ENCODE data around the gene GRAMD2B.
A peak's percentile ranks its signal among the peaks of the same experiment; 100 is the strongest.
"Not testable (repeated sequence)": the region's sequence is repeated elsewhere in the genome, so short reads cannot be mapped to it uniquely, and the experiment has no call there.

GRAMD2B gene

DNA sequence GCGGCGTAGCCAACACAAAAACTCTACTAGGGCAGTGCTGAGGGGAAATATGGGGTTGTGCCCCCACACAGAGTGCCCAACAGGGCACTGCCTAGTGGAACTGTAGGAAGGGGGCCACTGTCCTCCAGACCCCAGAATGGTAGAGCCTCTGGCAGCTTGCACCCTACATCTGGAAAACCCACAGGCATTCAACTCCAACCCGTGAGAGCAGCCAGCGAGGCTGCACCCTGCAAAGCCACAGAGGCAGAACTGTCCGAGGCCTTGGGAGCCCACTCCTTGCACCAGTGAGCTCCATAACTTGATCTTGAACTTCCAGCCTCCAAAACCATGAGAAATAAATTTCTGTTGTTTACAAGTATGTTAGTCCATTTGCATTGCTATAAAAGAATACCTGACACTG lies 27.7 kb downstream of the GRAMD2B start:
- DNase-seq, result no peak

- no peak for DNase-seq
Observed at GRCh38 chr5:126452477-126452876, 29.3 kb downstream of the GRAMD2B start.

- DNase-seq, result no peak
Observed at GRCh38 chr5:126454081-126454480, 30.9 kb downstream of the GRAMD2B start.

DNA sequence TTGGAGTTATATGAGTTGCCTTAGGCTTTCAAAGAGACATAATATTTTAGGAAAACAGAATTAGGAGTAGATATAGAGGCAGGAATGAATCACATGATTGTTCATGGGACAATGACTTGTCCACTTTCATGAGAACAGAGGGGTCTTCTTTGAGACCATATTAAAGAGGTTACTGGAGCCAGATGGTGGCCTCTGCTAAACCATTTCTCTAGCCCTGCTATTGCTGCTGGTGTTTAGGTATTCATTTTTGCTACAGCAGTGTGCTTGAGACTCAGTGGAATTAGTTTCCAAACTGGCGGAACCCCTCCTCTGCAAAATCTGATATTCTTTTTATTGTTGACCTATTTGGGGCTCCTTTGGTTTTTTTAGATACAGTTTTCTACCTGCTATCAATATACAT lies 31.3 kb downstream of the GRAMD2B start:
- DNase-seq, result no peak

GRCh38 chr5:126455264-126455663 lies 32.1 kb downstream of the GRAMD2B start:
- no peak for DNase-seq

DNA sequence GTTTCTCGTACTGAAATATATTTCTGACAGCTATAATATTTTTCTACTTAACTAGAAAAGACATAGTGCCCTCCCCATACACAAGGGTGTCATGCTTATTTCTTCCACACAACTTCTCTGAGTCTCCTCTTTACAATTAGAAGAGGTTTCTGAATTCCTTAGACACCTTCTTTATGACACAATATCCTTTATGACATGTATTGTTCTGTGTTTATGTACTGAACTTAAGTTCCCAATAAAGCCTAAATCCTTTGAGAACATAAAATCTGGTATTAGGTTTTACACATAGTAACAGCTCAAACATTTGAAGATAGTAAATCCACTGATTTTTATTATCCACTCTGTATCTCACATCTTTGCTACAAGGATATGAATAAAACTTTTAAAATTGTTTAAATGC lies 32.5 kb downstream of the GRAMD2B start:
- DNase-seq, result no peak

GRCh38 chr5:126456217-126456820 lies 33.1 kb downstream of the GRAMD2B start:
- no peak for DNase-seq

GRCh38 chr5:126460459-126460858 lies 37.2 kb downstream of the GRAMD2B start:
- DNase-seq, result no peak

- DNase-seq, result no peak
Observed at GRCh38 chr5:126460977-126461376, 37.8 kb downstream of the GRAMD2B start.

GRCh38 chr5:126461838-126462237 lies 38.6 kb downstream of the GRAMD2B start:
- no peak for DNase-seq

DNA sequence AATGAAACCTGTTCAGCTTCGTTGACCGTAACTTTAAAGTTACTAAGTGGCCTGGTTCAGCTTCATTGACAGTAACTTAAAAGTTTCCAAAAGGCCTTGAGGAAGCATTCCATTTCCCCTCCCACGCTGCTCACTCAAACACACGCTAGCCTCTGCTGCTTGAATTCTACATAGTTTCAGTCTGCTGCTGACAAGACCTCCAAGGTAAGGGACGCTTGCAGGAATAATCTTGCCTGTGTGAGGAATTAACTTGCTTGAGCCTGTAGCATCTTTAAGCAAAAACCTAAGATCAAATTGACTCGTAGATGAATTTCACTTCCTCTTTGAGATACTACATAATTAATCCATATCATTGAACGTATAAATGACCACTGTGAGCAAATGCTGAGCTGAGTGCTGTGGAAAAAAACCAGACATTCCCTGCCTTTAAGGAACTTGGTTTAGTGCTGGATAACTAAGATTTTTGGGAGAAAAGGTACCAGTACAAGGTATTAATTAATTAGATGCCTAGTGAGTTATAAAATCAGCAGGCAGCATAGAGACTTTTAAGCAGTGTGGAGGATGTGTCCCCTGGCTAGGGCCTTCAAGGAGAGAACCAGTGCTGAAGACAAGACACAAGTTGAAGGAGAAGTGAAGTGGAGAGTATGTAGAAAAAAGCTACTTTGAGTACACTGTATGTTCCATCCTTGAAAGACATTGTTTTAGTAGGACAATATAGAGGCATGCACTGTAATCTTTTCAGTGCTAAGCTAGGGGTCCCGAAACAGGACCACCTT lies 39.2 kb downstream of the GRAMD2B start:
- no peak for DNase-seq

DNA sequence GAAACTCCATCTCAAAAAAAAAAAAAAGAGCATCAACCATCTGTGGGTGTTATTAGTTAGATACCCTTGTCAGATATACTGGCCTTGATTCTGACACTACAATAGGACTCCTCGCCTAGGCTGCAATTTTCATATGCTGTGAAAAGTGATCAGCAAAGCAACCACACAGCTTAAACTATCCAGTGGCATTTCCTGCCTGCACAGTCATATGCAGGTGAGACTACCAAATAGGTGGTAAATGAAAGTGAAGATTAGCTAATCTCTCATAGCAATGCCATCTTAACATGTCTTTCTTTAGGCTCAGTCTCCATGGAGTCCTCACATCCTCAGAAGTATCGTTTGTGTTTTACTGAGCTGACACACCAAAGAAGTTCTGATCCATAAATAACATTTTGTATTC lies 40.8 kb downstream of the GRAMD2B start:
- DNase-seq, result peak; percentile 7

- peak; percentile 8 for DNase-seq
Observed at GRCh38 chr5:126464959-126465358, 41.8 kb downstream of the GRAMD2B start.

DNA sequence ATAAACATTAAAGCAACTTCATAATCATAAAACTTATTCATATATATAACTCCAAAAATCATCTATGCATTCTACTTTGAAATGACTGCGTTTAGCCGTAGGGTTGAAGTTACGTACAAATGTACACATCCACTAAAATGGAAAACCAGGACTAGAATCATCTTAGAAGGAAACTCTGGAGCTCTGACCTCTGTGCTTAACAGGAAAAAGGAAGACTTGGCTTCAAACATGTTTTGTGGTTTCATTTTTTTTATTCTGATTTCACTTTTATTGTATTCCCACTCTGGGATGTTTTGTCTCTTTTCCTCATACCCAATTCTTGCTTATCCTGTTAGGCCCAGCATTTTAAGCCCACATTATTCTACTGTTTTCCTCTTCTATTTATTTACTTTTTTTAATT lies 44.9 kb downstream of the GRAMD2B start:
- DNase-seq, result no peak

DNA sequence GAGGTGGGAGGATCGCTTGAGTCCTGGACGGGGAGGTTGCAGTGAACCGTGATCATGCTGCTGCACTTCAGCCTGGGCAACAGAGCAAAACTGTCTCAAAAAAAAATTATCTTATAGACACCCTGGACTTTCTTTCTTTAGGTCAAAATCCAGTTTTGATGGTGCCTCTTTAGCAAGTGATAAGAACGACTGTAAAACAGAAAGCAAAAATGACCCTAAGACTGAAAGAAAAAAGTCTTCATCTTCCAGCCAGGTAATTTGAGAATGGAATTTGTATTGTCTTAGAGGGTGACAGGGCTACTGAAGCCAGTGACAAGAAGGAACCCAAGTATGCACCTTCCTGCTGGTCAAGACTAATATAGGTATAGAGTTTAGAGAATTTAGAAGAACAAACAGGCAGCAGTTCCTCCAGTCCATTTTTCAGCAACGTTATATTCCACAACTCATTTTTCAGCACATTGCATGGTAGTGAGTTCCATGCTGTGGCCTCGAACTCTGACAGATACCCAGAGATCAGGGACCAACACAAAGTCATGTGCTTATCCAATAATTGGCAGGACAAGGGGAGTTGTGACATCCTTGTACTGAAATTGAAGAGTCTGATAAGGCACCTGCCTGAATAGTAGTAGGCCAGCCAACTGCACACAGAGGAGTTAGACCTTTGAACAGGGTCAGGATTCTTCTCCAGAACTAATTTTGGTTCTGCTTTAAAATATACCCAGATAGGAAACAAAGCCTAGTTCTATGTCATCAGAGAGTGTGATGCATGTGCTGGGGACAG lies 46.5 kb downstream of the GRAMD2B start:
- DNase-seq, result no peak

GRCh38 chr5:126470529-126470928 lies 47.3 kb downstream of the GRAMD2B start:
- DNase-seq, result not testable (repeated sequence)

DNA sequence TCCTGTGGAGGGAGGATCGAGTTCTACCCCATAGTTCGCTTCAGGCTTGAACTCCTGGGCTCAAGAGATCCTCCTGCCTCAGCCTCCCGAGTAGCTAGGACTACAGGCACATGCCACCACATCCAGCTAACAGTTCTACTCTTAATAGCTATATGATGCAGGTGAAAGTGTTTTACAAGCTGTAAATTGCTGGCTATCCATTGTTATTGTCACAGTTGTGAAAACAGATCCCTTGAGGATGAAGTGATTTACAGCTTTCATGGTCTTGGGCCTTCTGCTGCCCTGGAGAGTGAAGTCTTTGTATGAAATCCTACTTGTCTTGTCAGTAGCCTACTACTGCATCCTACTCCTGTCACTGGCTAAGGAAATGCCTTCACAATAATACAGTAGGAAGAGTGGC lies 48.0 kb downstream of the GRAMD2B start:
- no peak for DNase-seq

DNA sequence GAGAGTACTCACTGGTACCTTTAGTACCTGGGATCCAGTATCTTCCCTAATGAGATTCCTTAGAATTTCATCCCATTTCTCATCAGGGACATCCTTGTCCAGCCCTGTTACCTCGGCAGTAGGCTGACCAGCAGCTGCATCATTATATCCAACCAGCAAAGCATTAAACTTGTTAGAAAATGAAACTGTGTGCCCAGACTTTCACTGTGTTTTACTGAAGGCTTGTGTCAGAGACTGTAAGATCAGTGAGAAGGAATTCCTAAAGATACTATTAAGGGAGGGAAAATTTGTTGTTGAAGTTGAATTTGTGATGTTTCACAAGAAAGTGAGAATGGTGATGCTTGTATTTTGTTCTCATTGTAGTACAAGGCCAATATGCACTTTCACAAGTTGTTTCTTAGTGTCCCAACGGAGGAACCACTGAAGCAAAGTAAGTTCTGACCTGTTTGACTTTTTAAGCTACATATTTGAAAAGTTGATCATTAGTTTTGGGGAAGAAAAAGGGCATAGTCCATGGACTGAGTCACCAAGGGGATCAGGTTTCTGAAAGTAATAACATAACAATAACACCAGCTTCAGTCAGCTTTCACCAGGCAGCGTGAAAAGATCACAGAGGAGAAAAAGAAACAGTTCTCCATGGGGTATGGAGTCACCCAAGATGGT lies 48.8 kb downstream of the GRAMD2B start:
- DNase-seq, result no peak

- no peak for DNase-seq
Observed at GRCh38 chr5:126472538-126472889, 49.3 kb downstream of the GRAMD2B start.

GRCh38 chr5:126477294-126478117 lies 54.3 kb downstream of the GRAMD2B start:
- DNase-seq, result no peak

DNA sequence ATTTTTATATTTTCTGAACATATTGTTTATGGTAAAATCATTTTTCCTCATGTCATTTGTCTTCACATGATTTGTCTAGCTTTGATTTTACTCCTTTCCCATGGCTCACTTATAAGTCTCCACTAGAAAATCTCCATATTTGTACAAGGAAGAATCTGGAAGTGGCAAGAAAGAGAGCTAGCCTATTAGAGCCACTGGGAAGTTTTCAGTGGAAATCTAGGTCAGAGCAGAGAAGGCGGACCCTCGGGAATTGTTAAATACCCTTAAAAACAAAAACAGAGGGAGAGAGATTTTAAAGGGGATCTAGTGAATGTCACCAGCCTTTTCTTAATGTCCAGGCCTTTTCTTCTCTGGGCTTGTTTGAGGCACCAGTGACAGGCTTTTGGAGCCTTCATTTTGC lies 56.6 kb downstream of the GRAMD2B start:
- DNase-seq, result no peak

DNA sequence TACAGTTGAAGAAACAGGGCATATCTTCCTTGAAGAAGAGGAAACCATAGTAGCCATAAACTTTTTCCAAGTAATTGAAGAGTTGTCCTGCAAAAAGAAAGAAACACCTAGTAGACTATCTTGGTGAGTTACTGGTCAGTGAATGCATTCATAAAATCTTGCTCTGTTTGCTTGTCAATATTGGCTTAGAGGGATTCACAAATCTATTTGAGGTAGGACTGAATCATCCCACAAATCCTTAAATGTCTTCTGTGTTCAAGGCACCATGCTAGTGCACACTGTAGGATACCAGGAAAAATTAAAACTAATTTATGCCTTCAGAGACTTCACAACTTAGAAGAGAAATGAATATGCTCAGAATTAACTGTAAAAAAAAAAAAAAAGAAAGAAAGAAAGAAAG lies 57.6 kb downstream of the GRAMD2B start:
- no peak for DNase-seq

- DNase-seq, result no peak
Observed at GRCh38 chr5:126481243-126481642, 58.0 kb downstream of the GRAMD2B start.

All from RPMI8226 (cell line).